Measurements from ENCODE around the gene PER2.

DNA sequence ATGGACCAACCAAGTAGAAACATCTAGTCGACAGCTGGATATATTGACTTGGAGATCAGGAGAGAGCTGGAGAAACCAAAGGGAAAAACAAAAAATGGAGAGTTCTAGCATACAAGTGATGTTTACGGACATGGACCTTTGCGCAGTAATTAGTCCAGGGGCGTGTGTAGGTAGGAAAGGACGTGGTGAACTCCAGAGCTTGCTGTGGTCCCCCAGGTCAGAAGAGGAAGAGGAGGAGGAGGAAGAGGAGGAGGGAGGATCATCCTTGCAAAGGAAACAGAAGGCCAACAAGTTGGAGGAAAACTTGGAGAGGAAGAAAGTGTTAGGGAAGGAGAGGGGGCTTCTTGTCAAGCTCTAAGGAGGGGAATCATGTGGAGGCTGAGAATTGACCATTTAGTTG is 49.4 kb upstream of the PER2 start:
- TF ChIP-seq, protein P1, sequence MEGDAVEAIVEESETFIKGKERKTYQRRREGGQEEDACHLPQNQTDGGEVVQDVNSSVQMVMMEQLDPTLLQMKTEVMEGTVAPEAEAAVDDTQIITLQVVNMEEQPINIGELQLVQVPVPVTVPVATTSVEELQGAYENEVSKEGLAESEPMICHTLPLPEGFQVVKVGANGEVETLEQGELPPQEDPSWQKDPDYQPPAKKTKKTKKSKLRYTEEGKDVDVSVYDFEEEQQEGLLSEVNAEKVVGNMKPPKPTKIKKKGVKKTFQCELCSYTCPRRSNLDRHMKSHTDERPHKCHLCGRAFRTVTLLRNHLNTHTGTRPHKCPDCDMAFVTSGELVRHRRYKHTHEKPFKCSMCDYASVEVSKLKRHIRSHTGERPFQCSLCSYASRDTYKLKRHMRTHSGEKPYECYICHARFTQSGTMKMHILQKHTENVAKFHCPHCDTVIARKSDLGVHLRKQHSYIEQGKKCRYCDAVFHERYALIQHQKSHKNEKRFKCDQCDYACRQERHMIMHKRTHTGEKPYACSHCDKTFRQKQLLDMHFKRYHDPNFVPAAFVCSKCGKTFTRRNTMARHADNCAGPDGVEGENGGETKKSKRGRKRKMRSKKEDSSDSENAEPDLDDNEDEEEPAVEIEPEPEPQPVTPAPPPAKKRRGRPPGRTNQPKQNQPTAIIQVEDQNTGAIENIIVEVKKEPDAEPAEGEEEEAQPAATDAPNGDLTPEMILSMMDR (conservative IDR thresholded peaks at IDR 0.05; ENCODE audit: low read length), result no peak
- no peak for TF ChIP-seq EZH2phosphoT487 (IDR thresholded peaks at IDR 0.05; ENCODE audit: borderline replicate concordance, low read depth, low read length)
